Ovary (tissue), 3 donors: ENCODE data around the gene MORC3.

Experiments
- POLR2A ChIP-seq: fragments of 450-650 bp; IDR thresholded peaks from one replicate; pipeline ENCODE4 v1.6.1; 2017; ENCODE audit warnings: antibody characterized with exemption, mild to moderate bottlenecking, moderate library complexity
- TF ChIP-seq, protein P1 (sequence below), 3 donors: fragments of 450-650 bp in 2 of 3; fragments of 200-600 bp in 1 of 3; IDR thresholded peaks; one replicate each; pipeline versions ENCODE4 v1.5.1 to v1.8.0; 2016 to 2022; ENCODE audit warnings: antibody characterized with exemption in 3 of 3, mild to moderate bottlenecking in 1 of 3
- donor health status: DM: no; HTN: no; CAD: no.

DNA sequence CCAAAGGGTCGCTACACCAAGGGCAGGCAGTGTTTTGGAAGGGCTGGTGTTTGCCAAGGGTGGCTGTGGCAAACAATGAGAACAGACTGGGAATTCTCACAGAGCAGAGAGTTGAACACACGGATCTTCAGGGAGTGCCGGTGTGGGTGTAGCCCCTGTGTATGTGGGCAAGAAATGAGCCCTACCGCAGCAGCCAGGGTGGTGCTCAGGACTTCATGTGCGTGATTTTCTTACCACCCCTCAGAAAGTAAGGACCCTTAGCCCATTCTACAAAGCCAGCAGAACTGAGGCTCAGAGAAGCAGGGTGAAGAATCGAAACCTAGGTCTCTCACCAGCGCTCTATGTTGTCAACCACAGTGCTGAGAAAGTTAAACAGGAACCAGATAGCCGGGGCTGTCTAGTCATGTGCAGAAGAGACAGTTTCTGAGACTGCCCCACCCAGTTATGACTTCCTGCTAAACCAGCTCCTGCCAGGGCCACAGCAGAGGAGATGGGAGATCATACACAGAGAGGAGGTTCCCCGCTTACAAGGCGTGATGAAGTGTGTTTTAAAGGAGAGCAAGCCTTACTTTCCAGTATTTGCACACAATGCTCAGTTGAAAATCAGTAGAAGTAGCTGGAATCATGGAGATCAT, 21.9 kb upstream of the MORC3 start:
- TF ChIP-seq, protein P1, sequence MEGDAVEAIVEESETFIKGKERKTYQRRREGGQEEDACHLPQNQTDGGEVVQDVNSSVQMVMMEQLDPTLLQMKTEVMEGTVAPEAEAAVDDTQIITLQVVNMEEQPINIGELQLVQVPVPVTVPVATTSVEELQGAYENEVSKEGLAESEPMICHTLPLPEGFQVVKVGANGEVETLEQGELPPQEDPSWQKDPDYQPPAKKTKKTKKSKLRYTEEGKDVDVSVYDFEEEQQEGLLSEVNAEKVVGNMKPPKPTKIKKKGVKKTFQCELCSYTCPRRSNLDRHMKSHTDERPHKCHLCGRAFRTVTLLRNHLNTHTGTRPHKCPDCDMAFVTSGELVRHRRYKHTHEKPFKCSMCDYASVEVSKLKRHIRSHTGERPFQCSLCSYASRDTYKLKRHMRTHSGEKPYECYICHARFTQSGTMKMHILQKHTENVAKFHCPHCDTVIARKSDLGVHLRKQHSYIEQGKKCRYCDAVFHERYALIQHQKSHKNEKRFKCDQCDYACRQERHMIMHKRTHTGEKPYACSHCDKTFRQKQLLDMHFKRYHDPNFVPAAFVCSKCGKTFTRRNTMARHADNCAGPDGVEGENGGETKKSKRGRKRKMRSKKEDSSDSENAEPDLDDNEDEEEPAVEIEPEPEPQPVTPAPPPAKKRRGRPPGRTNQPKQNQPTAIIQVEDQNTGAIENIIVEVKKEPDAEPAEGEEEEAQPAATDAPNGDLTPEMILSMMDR (IDR thresholded peaks at IDR 0.05), result no peak
- no peak for TF ChIP-seq POLR2A
